Measurements from ENCODE around the gene MCF2L2.

DNA sequence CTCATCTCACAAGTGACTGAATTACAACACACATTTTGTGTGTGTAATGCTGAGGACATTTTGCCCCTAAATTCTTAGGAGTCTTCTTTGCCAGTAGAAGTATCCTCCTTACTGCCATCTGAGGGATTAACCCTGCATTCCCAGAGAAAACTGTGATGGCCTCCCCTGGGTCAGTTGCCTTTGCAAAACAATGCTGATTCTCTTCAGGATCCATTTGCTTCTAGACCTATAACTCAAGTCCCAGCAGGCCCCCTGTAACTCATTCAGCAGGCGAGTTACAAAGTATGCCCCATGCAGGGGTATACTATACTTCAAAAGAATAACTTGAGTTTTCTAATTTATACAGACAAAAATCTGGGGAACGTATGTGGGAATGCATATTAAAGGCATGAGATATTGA is 6.6 kb upstream of the MCF2L2 start:
- no peak for TF ChIP-seq RNF2 (IDR thresholded peaks at IDR 0.05; ENCODE audit: borderline replicate concordance, low read depth)
- TF ChIP-seq POLR2A (IDR thresholded peaks at IDR 0.05; ENCODE audit: low read length): no peak
- TF ChIP-seq, protein P1, sequence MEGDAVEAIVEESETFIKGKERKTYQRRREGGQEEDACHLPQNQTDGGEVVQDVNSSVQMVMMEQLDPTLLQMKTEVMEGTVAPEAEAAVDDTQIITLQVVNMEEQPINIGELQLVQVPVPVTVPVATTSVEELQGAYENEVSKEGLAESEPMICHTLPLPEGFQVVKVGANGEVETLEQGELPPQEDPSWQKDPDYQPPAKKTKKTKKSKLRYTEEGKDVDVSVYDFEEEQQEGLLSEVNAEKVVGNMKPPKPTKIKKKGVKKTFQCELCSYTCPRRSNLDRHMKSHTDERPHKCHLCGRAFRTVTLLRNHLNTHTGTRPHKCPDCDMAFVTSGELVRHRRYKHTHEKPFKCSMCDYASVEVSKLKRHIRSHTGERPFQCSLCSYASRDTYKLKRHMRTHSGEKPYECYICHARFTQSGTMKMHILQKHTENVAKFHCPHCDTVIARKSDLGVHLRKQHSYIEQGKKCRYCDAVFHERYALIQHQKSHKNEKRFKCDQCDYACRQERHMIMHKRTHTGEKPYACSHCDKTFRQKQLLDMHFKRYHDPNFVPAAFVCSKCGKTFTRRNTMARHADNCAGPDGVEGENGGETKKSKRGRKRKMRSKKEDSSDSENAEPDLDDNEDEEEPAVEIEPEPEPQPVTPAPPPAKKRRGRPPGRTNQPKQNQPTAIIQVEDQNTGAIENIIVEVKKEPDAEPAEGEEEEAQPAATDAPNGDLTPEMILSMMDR (IDR thresholded peaks at IDR 0.05): no peak
- TF ChIP-seq SMC3 (IDR thresholded peaks at IDR 0.05): no peak
- no peak for TF ChIP-seq CHD2 (IDR thresholded peaks at IDR 0.05; ENCODE audit: low read length, partially characterized antibody)
- no peak for TF ChIP-seq MAZ (IDR thresholded peaks at IDR 0.05; ENCODE audit: borderline replicate concordance, low read depth, low read length)
- TF ChIP-seq, protein P2, sequence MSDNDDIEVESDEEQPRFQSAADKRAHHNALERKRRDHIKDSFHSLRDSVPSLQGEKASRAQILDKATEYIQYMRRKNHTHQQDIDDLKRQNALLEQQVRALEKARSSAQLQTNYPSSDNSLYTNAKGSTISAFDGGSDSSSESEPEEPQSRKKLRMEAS (IDR thresholded peaks at IDR 0.05): no peak
- TF ChIP-seq EP300 (IDR thresholded peaks at IDR 0.05): no peak
- no peak for TF ChIP-seq GATA3 (IDR thresholded peaks at IDR 0.05; ENCODE audit: borderline replicate concordance)
- TF ChIP-seq BHLHE40 (IDR thresholded peaks at IDR 0.05; ENCODE audit: low read depth, low read length): no peak
- TF ChIP-seq HOXA7 (CRISPR knock-in tag; IDR thresholded peaks at IDR 0.05): no peak
